Measurements from ENCODE around the gene SIN3A. TPM values are rescaled to one million over a fixed set of nuclear protein-coding genes. Genes with fewer than 3 reads are reported as not detected.
"Not testable (repeated sequence)": the region's sequence is repeated elsewhere in the genome, so short reads cannot be mapped to it uniquely, and the experiment has no call there.

Gene SIN3A
- total RNA-seq (2021): 74.7 and 86.3 TPM in 2 replicates
- percentile 84 among the genes with signal in this experiment for Bru-seq, nascent RNA
- BruChase-seq, experiment 1, labeled RNA remaining after a 2-hour chase: percentile 85 among the genes with signal in this experiment
- BruChase-seq, experiment 2, labeled RNA remaining after a 6-hour chase: percentile 81 among the genes with signal in this experiment
- long read RNA-seq, full-length matches to known transcripts: 27 of 78 reads
- long read RNA-seq, partial matches to known transcripts: 29 of 78 reads
- long read RNA-seq, other reads (novel, unspliced or antisense): 22 of 78 reads

GRCh38 chr15:75451674-75452363, at the start of gene SIN3A:
Gene SIN3A (minus strand): TSS chr15:75451690. CDS start chr15:75430375, 21,315 bp downstream.
- Histone ChIP-seq H3K27ac (ENCODE audit: low read depth, low read length, poor library complexity, severe bottlenecking) (peak within 1 kb of the TSS; percentile 93), H3K4me1 (ENCODE audit: insufficient read depth, low read length, poor library complexity, severe bottlenecking) (peaks cover 9% of the 10 kb centered on the region), H3K4me3 (ENCODE audit: low read depth, low read length, poor library complexity, severe bottlenecking) (peak within 1 kb of the TSS; percentile 81), H3K27me3 (replicated peaks; ENCODE audit: insufficient read depth, low read depth, low read length, poor library complexity) (no peaks in the 10 kb centered on the region), H3K9me3 (ENCODE audit: low read depth, low read length, poor library complexity, severe bottlenecking) (no peaks in the 10 kb centered on the region), H3K36me3 (ENCODE audit: insufficient read depth, low read length, poor library complexity, severe bottlenecking) (peaks cover 7% of the 10 kb centered on the region)
- no peak for TF ChIP-seq EZH2 (IDR thresholded peaks at IDR 0.05; ENCODE audit: borderline replicate concordance, low read depth, low read length, poor library complexity, severe bottlenecking)
- TF ChIP-seq, protein P1, sequence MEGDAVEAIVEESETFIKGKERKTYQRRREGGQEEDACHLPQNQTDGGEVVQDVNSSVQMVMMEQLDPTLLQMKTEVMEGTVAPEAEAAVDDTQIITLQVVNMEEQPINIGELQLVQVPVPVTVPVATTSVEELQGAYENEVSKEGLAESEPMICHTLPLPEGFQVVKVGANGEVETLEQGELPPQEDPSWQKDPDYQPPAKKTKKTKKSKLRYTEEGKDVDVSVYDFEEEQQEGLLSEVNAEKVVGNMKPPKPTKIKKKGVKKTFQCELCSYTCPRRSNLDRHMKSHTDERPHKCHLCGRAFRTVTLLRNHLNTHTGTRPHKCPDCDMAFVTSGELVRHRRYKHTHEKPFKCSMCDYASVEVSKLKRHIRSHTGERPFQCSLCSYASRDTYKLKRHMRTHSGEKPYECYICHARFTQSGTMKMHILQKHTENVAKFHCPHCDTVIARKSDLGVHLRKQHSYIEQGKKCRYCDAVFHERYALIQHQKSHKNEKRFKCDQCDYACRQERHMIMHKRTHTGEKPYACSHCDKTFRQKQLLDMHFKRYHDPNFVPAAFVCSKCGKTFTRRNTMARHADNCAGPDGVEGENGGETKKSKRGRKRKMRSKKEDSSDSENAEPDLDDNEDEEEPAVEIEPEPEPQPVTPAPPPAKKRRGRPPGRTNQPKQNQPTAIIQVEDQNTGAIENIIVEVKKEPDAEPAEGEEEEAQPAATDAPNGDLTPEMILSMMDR (conservative IDR thresholded peaks at IDR 0.05; ENCODE audit: low read depth, low read length): no peak
- DNase-seq (ENCODE audit: low spot score): peak; percentile 100
- intact Hi-C loops (cut with micrococcal nuclease; ENCODE audit: unreplicated experiment): loop anchor here (5.0 kb wide), 3 partner anchors 145 to 190 kb away; partner anchors contain the start of genes IMP3 and SNUPN
- no TSS peak for BruUV-seq (replicated peaks)
- ChIA-PET POLR2A (ENCODE audit: low non-redundant PET) (interaction anchor here (0.6 to 0.7 kb wide), 4 partner anchors 8 to 494 kb away, joined by 11 to 25 read pairs (median 15); no protein-coding TSS in a partner anchor), CTCF (interaction anchor here (0.6 to 4.4 kb wide), 4 partner anchors 57 to 577 kb away, joined by 4 to 21 read pairs (median 4); partner anchors contain the start of gene MAN2C1)

DNA sequence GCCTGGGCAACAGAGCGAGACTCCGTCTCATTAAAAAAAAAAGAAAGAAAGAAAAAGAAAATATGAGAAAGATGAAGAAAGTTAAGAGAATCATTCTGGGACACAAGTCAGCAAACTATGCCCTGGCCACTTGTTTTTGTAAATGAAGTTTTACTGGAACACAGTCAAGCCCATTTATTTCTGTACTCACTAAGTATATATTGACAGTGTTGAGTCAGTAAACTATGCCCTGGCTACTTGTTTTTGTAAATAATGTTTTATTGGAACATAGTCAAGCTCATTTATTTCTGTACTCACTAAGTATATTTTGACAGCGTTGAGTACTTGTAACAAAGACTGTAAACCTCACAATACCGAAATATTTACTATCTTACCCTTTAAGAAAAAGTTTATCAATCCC, 42.2 kb upstream of the SIN3A start:
- no peaks in the 10 kb centered on the region for H3K4me1 ChIP-seq (ENCODE audit: insufficient read depth, low read length, poor library complexity, severe bottlenecking)
- ChIA-PET CTCF (no interaction called here), POLR2A (ENCODE audit: low non-redundant PET) (no interaction called here)
- H3K27me3 ChIP-seq (replicated peaks; ENCODE audit: insufficient read depth, low read depth, low read length, poor library complexity): no peaks in the 10 kb centered on the region
- DNase-seq (ENCODE audit: low spot score): no peak
- intact Hi-C loops (cut with micrococcal nuclease; ENCODE audit: unreplicated experiment): no loop called here
- H3K27ac ChIP-seq (ENCODE audit: low read depth, low read length, poor library complexity, severe bottlenecking): no peak overlapping the region
- H3K9me3 ChIP-seq (ENCODE audit: low read depth, low read length, poor library complexity, severe bottlenecking): no peaks in the 10 kb centered on the region
- TF ChIP-seq, protein P1 (conservative IDR thresholded peaks at IDR 0.05; ENCODE audit: low read depth, low read length): no peak
- TF ChIP-seq EZH2 (IDR thresholded peaks at IDR 0.05; ENCODE audit: borderline replicate concordance, low read depth, low read length, poor library complexity, severe bottlenecking): no peak
- H3K4me3 ChIP-seq (ENCODE audit: low read depth, low read length, poor library complexity, severe bottlenecking): no peak overlapping the region
- peaks cover 17% of the 10 kb centered on the region for H3K36me3 ChIP-seq (ENCODE audit: insufficient read depth, low read length, poor library complexity, severe bottlenecking)
- BruUV-seq (replicated peaks): no TSS peak

DNA sequence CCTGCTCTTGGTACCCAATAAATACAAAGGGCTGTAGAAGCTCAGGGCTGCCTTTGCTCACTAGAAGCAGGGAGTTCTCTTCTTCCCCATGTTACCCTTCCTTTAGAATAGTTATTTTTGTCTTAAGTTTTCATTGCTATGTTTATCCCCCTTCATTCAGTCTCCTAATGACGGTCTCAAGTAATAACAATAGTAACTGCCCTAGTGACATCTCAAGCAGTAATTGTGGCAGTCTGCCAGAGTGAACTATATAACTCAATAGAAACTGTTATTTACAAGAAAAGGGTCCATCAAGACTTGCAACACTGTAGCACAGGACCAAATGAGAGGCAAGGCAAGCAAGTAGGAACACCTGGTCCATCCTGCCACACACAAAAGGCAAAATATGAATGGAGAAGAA, 32.5 kb upstream of the SIN3A start:
- TF ChIP-seq, protein P1 (conservative IDR thresholded peaks at IDR 0.05; ENCODE audit: low read depth, low read length): no peak
- no peak for TF ChIP-seq EZH2 (IDR thresholded peaks at IDR 0.05; ENCODE audit: borderline replicate concordance, low read depth, low read length, poor library complexity, severe bottlenecking)
- H3K36me3 ChIP-seq (ENCODE audit: insufficient read depth, low read length, poor library complexity, severe bottlenecking): peaks cover 19% of the 10 kb centered on the region
- CTCF ChIA-PET: no interaction called here

DNA sequence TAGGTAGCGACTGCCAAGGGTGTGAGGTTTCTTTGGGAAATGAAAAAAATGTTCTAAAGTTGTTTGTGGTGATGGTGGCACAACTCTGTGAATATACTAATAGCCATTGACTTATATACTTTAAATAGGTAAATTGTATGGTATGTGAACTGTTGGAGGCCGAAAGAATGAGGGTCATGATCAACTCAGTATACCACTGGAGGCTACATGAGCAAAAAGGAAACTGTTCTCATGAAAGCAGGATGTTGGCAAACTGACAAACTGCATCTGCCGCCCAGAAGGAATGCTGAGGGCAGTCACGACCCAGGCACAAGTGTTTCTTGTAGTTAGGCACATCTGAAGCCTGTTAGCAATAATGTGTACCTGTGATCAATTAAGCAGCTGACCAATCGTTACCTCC, 32.1 kb upstream of the SIN3A start:
- intact Hi-C loops (cut with micrococcal nuclease; ENCODE audit: unreplicated experiment); H3K9me3 ChIP-seq (ENCODE audit: low read depth, low read length, poor library complexity, severe bottlenecking); BruUV-seq (replicated peaks); H3K27me3 ChIP-seq (replicated peaks; ENCODE audit: insufficient read depth, low read depth, low read length, poor library complexity); POLR2A ChIA-PET (ENCODE audit: low non-redundant PET); H3K4me3 ChIP-seq (ENCODE audit: low read depth, low read length, poor library complexity, severe bottlenecking); H3K4me1 ChIP-seq (ENCODE audit: insufficient read depth, low read length, poor library complexity, severe bottlenecking); CTCF ChIA-PET; H3K27ac ChIP-seq (ENCODE audit: low read depth, low read length, poor library complexity, severe bottlenecking); DNase-seq (ENCODE audit: low spot score): not testable (repeated sequence)
- H3K36me3 ChIP-seq (ENCODE audit: insufficient read depth, low read length, poor library complexity, severe bottlenecking): peaks cover 20% of the 10 kb centered on the region

More for the DNA sequence above, 32.5 kb upstream of the SIN3A start:
- Histone ChIP-seq H3K4me1 (ENCODE audit: insufficient read depth, low read length, poor library complexity, severe bottlenecking) (no peaks in the 10 kb centered on the region), H3K4me3 (ENCODE audit: low read depth, low read length, poor library complexity, severe bottlenecking) (no peak overlapping the region), H3K27me3 (replicated peaks; ENCODE audit: insufficient read depth, low read depth, low read length, poor library complexity) (no peaks in the 10 kb centered on the region), H3K27ac (ENCODE audit: low read depth, low read length, poor library complexity, severe bottlenecking) (no peak overlapping the region), H3K9me3 (ENCODE audit: low read depth, low read length, poor library complexity, severe bottlenecking) (no peaks in the 10 kb centered on the region)
- intact Hi-C loops (cut with micrococcal nuclease; ENCODE audit: unreplicated experiment): no loop called here
- POLR2A ChIA-PET (ENCODE audit: low non-redundant PET): no interaction called here
- DNase-seq (ENCODE audit: low spot score): no peak
- no TSS peak for BruUV-seq (replicated peaks)
